HCT116 (cell line): ENCODE measurements around the gene NEDD4L. TPM values are rescaled to one million over a fixed set of nuclear protein-coding genes. Genes with fewer than 3 reads are reported as not detected.

ENCODE experiments used
- ATAC-seq: fragments of 200-7000 bp; cut with Tn5 transposase; 2 replicates; pipeline ENCODE4 v1.9.1; 2020; ENCODE audit warnings: mild to moderate bottlenecking, moderate library complexity
- BruUV-seq: library from RNA; stranded (reverse); fragments of 400-500 nt; replicated peaks from 2 replicates; lab custom pipeline; 2021; lab: Mats Ljungman, UMichigan
- CTCF ChIA-PET: fragments of 300-600 bp; sonication (Branson Sonifier 250); formaldehyde crosslinking; loops from one replicate; lab custom pipeline; 2021; ENCODE audit warnings: antibody characterized with exemption; lab: Charles Lee
- POLR2A ChIA-PET: fragments of 300-600, 350-600 bp; sonication (Branson Sonifier 250); formaldehyde crosslinking; loops from one replicate; lab custom pipeline; 2021; ENCODE audit warnings: antibody characterized with exemption; lab: Charles Lee
- RAD21 ChIA-PET, 2 experiments: fragments of 300-600 bp; sonication (Branson Sonifier 250); formaldehyde crosslinking; loops; one replicate each; lab custom pipeline; 2023; ENCODE audit warnings: low total read pairs in 2 of 2; ENCODE audit not compliant: uncharacterized antibody in 2 of 2, unreplicated experiment in 2 of 2, low non-redundant PET in 1 of 2; lab: Charles Lee
- DNase-seq: peaks from one replicate; pipeline ENCODE4 v3.0.0-alpha.2; 2010; ENCODE audit warnings: low read depth, low spot score
- H2AFZ ChIP-seq: fragments of 200-600 bp; shearing (Covaris generic), sonication (generic); 2 replicates; pipeline ENCODE4 v1.6.1; 2017; ENCODE audit warnings: low read depth, mixed run types, mixed read lengths, antibody characterized with exemption, low read length; ENCODE audit not compliant: poor library complexity, severe bottlenecking
- H3K27ac ChIP-seq: 2 replicates; pipeline ENCODE4 v1.5.1; 2012; ENCODE audit warnings: low read depth, low read length
- H3K27me3 ChIP-seq: fragments of 200-600 bp; sonication (generic); 2 replicates; pipeline ENCODE4 v1.6.1; 2016; ENCODE audit warnings: mixed run types, low read length, mixed read lengths; ENCODE audit not compliant: insufficient read depth
- H3K36me3 ChIP-seq, 2 experiments: fragments of 200-500 bp in 1 of 2; fragments of 200-600 bp in 1 of 2; sonication (Bioruptor generic) in 1 of 2; sonication (generic) in 1 of 2; 2 replicates each; pipeline versions ENCODE4 v1.5.1 to v1.6.1; 2014 to 2016; ENCODE audit warnings: low read length in 2 of 2, inconsistent platforms in 1 of 2, mixed read lengths in 1 of 2, mixed run types in 1 of 2; ENCODE audit not compliant: insufficient read depth in 2 of 2, control insufficient read depth in 1 of 2
- H3K4me1 ChIP-seq, 2 experiments: fragments of 200-600 bp in 1 of 2; sonication (generic) in 1 of 2; 2 replicates each; pipeline versions ENCODE4 v1.5.1 to v1.6.1; 2012 to 2017; ENCODE audit warnings: low read length in 2 of 2, inconsistent platforms in 1 of 2, mild to moderate bottlenecking in 1 of 2, mixed read lengths in 1 of 2, mixed run types in 1 of 2, moderate library complexity in 1 of 2; ENCODE audit not compliant: insufficient read depth in 2 of 2, control insufficient read depth in 1 of 2
- H3K4me2 ChIP-seq: fragments of 200-600 bp; sonication (generic); 2 replicates; pipeline ENCODE4 v1.6.1; 2017; ENCODE audit warnings: mixed run types, low read length, mixed read lengths
- H3K4me3 ChIP-seq, 2 experiments: fragments of 200-600 bp in 1 of 2; sonication (generic) in 1 of 2; replicated peaks in 1 of 2; 2 replicates each; pipeline ENCODE4 v1.5.1; 2011 to 2016; ENCODE audit warnings: low read length in 2 of 2, control low read depth in 1 of 2, low read depth in 1 of 2, mild to moderate bottlenecking in 1 of 2, mixed read lengths in 1 of 2, mixed run types in 1 of 2
- H3K79me2 ChIP-seq: fragments of 200-600 bp; sonication (generic); 2 replicates; pipeline ENCODE4 v1.6.1; 2017; ENCODE audit warnings: mild to moderate bottlenecking, mixed run types, low read length, moderate library complexity, mixed read lengths; ENCODE audit not compliant: insufficient read depth
- H3K9ac ChIP-seq: fragments of 200-600 bp; sonication (generic); 2 replicates; pipeline ENCODE4 v1.6.1; 2016; ENCODE audit warnings: low read length, mixed read lengths
- H3K9me2 ChIP-seq: fragments of 200-600 bp; sonication (generic), shearing (Covaris generic); 2 replicates; pipeline ENCODE4 v1.6.1; 2017; ENCODE audit warnings: mixed run types, mild to moderate bottlenecking, moderate library complexity; ENCODE audit not compliant: insufficient read depth
- H3K9me3 ChIP-seq, 2 experiments: fragments of 200-500 bp in 1 of 2; fragments of 200-600 bp in 1 of 2; sonication (Bioruptor generic) in 1 of 2; sonication (generic) in 1 of 2; 2 replicates each; pipeline ENCODE4 v1.6.1; 2014 to 2017; ENCODE audit warnings: low read length in 2 of 2, mixed read lengths in 2 of 2, inconsistent platforms in 1 of 2, low read depth in 1 of 2, mild to moderate bottlenecking in 1 of 2, mixed run types in 1 of 2, moderate library complexity in 1 of 2; ENCODE audit not compliant: control insufficient read depth in 1 of 2, insufficient read depth in 1 of 2
- H4K20me1 ChIP-seq: fragments of 200-600 bp; sonication (generic), shearing (Covaris generic); 2 replicates; pipeline ENCODE4 v1.6.1; 2017; ENCODE audit warnings: mixed run types, mild to moderate bottlenecking, moderate library complexity; ENCODE audit not compliant: insufficient read depth
- CBX3 ChIP-seq: IDR thresholded peaks from 2 replicates; pipeline ENCODE4 v1.6.1; 2012; ENCODE audit warnings: low read depth
- CEBPB ChIP-seq: IDR thresholded peaks from 2 replicates; pipeline ENCODE4 v1.6.1; 2012; ENCODE audit warnings: low read depth
- CTCF ChIP-seq, 3 experiments: fragments of 200-600 bp in 1 of 3; sonication (generic) in 1 of 3; IDR thresholded peaks in 2 of 3; conservative IDR thresholded peaks in 1 of 3; 2 replicates each; pipeline ENCODE4 v1.5.1; 2012 to 2017; ENCODE audit warnings: low read depth in 2 of 3, low read length in 2 of 3, antibody characterized with exemption in 1 of 3, borderline replicate concordance in 1 of 3, control low read depth in 1 of 3, mild to moderate bottlenecking in 1 of 3, mixed read lengths in 1 of 3, mixed run types in 1 of 3, moderate library complexity in 1 of 3; ENCODE audit not compliant: insufficient read depth in 1 of 3
- EGR1 ChIP-seq: IDR thresholded peaks from 2 replicates; pipeline ENCODE4 v1.6.1; 2012; ENCODE audit warnings: low read depth
- ELF1 ChIP-seq: IDR thresholded peaks from 2 replicates; pipeline ENCODE4 v1.6.1; 2012; ENCODE audit warnings: low read depth, borderline replicate concordance
- EZH2 ChIP-seq: fragments of 200-600 bp; sonication (generic); IDR thresholded peaks from 2 replicates; pipeline ENCODE4 v1.6.1; 2017; ENCODE audit warnings: antibody characterized with exemption, mixed run types
- EZH2phosphoT487 ChIP-seq: fragments of 200-600 bp; IDR thresholded peaks from 2 replicates; pipeline ENCODE4 v1.6.1; 2018; ENCODE audit warnings: antibody characterized with exemption, borderline replicate concordance
- JUND ChIP-seq: IDR thresholded peaks from 2 replicates; pipeline ENCODE4 v1.6.1; 2012
- MAX ChIP-seq: IDR thresholded peaks from 2 replicates; pipeline ENCODE4 v1.6.1; 2012
- POLR2A ChIP-seq: IDR thresholded peaks from 2 replicates; pipeline ENCODE4 v1.7.0; 2011; ENCODE audit warnings: borderline replicate concordance; ENCODE audit not compliant: insufficient read depth, insufficient read length; ENCODE audit errors: extremely low read depth
- POLR2AphosphoS5 ChIP-seq: IDR thresholded peaks from 2 replicates; pipeline ENCODE4 v1.6.1; 2011; ENCODE audit warnings: mild to moderate bottlenecking, low read depth, low read length, moderate library complexity
- RAD21 ChIP-seq: IDR thresholded peaks from 2 replicates; pipeline ENCODE4 v1.6.1; 2012; ENCODE audit warnings: low read depth, mild to moderate bottlenecking
- REST ChIP-seq: IDR thresholded peaks from 2 replicates; pipeline ENCODE4 v1.6.1; 2012; ENCODE audit warnings: low read depth
- SP1 ChIP-seq: IDR thresholded peaks from 2 replicates; pipeline ENCODE4 v1.6.1; 2012; ENCODE audit warnings: low read depth
- ZBTB33 ChIP-seq: IDR thresholded peaks from 2 replicates; pipeline ENCODE4 v1.6.1; 2011; ENCODE audit warnings: mild to moderate bottlenecking, low read length, moderate library complexity; ENCODE audit not compliant: insufficient replicate concordance; ENCODE audit errors: extremely low read depth
- ZFX ChIP-seq: fragments of 450-650 bp; IDR thresholded peaks from 2 replicates; pipeline ENCODE4 v1.6.1; 2017
- intact Hi-C: fragments of 100-400 bp; cut with micrococcal nuclease; formaldehyde crosslinking; loops from 2 replicates; pipeline ENCODE4 v1.10.0; 2022
- total RNA-seq: library from RNA; stranded (reverse); gene quantifications from one replicate; pipeline ENCODE4 v1.2.1, GENCODE V29; 2021; ENCODE audit not compliant: unreplicated experiment

Gene NEDD4L
- total RNA-seq, 1 experiment from 2014 or later = 41.5 TPM

GRCh38 chr18:58181988-58182387 is 138.0 kb downstream of the NEDD4L start:
- Histone ChIP-seq H3K27ac (no peak overlapping the region), H3K9me2 (no peaks in the 10 kb centered on the region), H3K9me3 (no peaks in the 10 kb centered on the region), H3K79me2 (no peaks in the 10 kb centered on the region), H4K20me1 (no peaks in the 10 kb centered on the region), H3K9ac (no peak overlapping the region), H3K36me3 (no peaks in the 10 kb centered on the region), H3K4me3 (no peak overlapping the region), H2AFZ (no peak overlapping the region), H3K4me1 (peaks cover 27 to 31% of the 10 kb centered on the region in 2 experiments), H3K27me3 (no peaks in the 10 kb centered on the region), H3K4me2 (no peak overlapping the region)
- no peak for TF ChIP-seq CBX3
- no peak for TF ChIP-seq ZFX
- TF ChIP-seq REST = no peak
- no peak for TF ChIP-seq CEBPB
- no peak for TF ChIP-seq ZBTB33
- no peak for TF ChIP-seq MAX
- TF ChIP-seq SP1 = no peak
- no peak for TF ChIP-seq JUND
- TF ChIP-seq RAD21 = no peak
- TF ChIP-seq POLR2AphosphoS5 = no peak
- no peak for TF ChIP-seq EGR1
- TF ChIP-seq CTCF (IDR thresholded peaks at IDR 0.05 in 2 of 3, conservative IDR thresholded peaks at IDR 0.05 in 1 of 3; ENCODE audit: borderline replicate concordance in 1 of 3, insufficient read depth in 1 of 3, low read depth in 2 of 3, low read length in 2 of 3) = no peak
- no peak for TF ChIP-seq EZH2phosphoT487
- no peak for TF ChIP-seq EZH2
- no peak for TF ChIP-seq POLR2A
- TF ChIP-seq ELF1 = no peak
- intact Hi-C loops = no loop called here
- DNase-seq (no peak), ATAC-seq (no peak)
- POLR2A ChIA-PET = no interaction called here
- RAD21 ChIA-PET = no interaction called here
- CTCF ChIA-PET = interaction anchor here (0.7 to 2.4 kb wide), 9 partner anchors 9 to 582 kb away, joined by 3 to 14 read pairs (median 6); no protein-coding TSS in a partner anchor
- BruUV-seq = no TSS peak
